Brain microvascular endothelial cell (primary cell): ENCODE measurements around the gene LST1.

Experiments
- DNase-seq: peaks from one replicate; pipeline ENCODE4 v3.0.0-alpha.2; 2020
- H3K27ac ChIP-seq: fragments of 250-450 bp; sonication (Bioruptor Pico); 2 replicates; pipeline ENCODE4 v1.5.1; 2020; ENCODE audit warnings: mild to moderate bottlenecking, moderate library complexity
- H3K27me3 ChIP-seq: fragments of 250-450 bp; sonication (Bioruptor Pico); replicated peaks from 2 replicates; pipeline ENCODE4 v1.5.1; 2020; ENCODE audit warnings: mild to moderate bottlenecking
- H3K36me3 ChIP-seq: fragments of 250-450 bp; sonication (Bioruptor Pico); replicated peaks from 2 replicates; pipeline ENCODE4 v1.5.1; 2020; ENCODE audit warnings: mild to moderate bottlenecking
- H3K4me3 ChIP-seq: 2 replicates; pipeline ENCODE4 v1.5.1; 2011; ENCODE audit warnings: low read depth, mild to moderate bottlenecking, control low read depth, low read length, moderate library complexity
- CTCF ChIP-seq: IDR thresholded peaks from 2 replicates; pipeline ENCODE4 v1.5.1; 2011; ENCODE audit warnings: low read depth, mild to moderate bottlenecking, moderate library complexity, low read length, control low read depth, inconsistent platforms; ENCODE audit errors: missing control alignments
- in situ Hi-C: cut with HindIII; loops from 2 replicates; pipeline ENCODE4 v1.10.0; 2017; ENCODE audit warnings: low sequenced_read_pairs, low pct_ligation_motif_present

LST1 gene

GRCh38 chr6:31631209-31631608 is 45.1 kb downstream of the LST1 start:
- no peak overlapping the region for H3K27ac ChIP-seq
- peaks cover 99% of the 10 kb centered on the region for H3K36me3 ChIP-seq
- in situ Hi-C loops: no loop called here
- no peak for DNase-seq
- H3K4me3 ChIP-seq: no peak overlapping the region
- no peak for TF ChIP-seq CTCF
- H3K27me3 ChIP-seq: no peaks in the 10 kb centered on the region

- Histone ChIP-seq H3K27ac (no peak overlapping the region), H3K4me3 (no peak overlapping the region), H3K36me3 (peaks cover 97% of the 10 kb centered on the region), H3K27me3 (no peaks in the 10 kb centered on the region)
- in situ Hi-C loops: no loop called here
- no peak for DNase-seq
- no peak for TF ChIP-seq CTCF
Observed at GRCh38 chr6:31631681-31632278, 45.7 kb downstream of the LST1 start.

- in situ Hi-C loops: no loop called here
- no peaks in the 10 kb centered on the region for H3K27me3 ChIP-seq
- TF ChIP-seq CTCF: no peak
- H3K27ac ChIP-seq: no peak overlapping the region
- DNase-seq: no peak
- peaks cover 97% of the 10 kb centered on the region for H3K36me3 ChIP-seq
- no peak overlapping the region for H3K4me3 ChIP-seq
Observed at GRCh38 chr6:31632279-31632946, 46.3 kb downstream of the LST1 start.

GRCh38 chr6:31633447-31633846 is 47.4 kb downstream of the LST1 start:
- DNase-seq: no peak
- peaks cover 95% of the 10 kb centered on the region for H3K36me3 ChIP-seq
- no peak overlapping the region for H3K27ac ChIP-seq
- in situ Hi-C loops: no loop called here
- H3K27me3 ChIP-seq: no peaks in the 10 kb centered on the region
- no peak for TF ChIP-seq CTCF
- H3K4me3 ChIP-seq: no peak overlapping the region

- Histone ChIP-seq H3K36me3 (peaks cover 93% of the 10 kb centered on the region), H3K27ac (no peak overlapping the region), H3K27me3 (no peaks in the 10 kb centered on the region), H3K4me3 (no peak overlapping the region)
- TF ChIP-seq CTCF: no peak
- in situ Hi-C loops: no loop called here
- no peak for DNase-seq
Observed at GRCh38 chr6:31634131-31634530, 48.1 kb downstream of the LST1 start.
